Heart left ventricle (tissue), 16 donors: ENCODE results near the gene RNF32. TPM values are rescaled to one million over a fixed set of nuclear protein-coding genes. Genes with fewer than 3 reads are reported as not detected.

Experiments
- ATAC-seq, 4 donors: fragments of 200-7000 bp; cut with Tn5 transposase; one replicate each; pipeline ENCODE4 v1.9.1; 2020 to 2022; ENCODE audit warnings: moderate library complexity in 4 of 4, mild to moderate bottlenecking in 3 of 4, moderate number of reproducible peaks in 1 of 4
- DNase-seq, 5 donors: peaks; one replicate each; pipeline ENCODE4 v3.0.0-alpha.2; 2020
- H3K27ac ChIP-seq, 12 donors: fragments of 200-600 bp; sonication (generic) in 4 of 12; one replicate each; pipeline versions ENCODE4 v1.5.0 to v1.8.0; 2016 to 2022; ENCODE audit warnings: mild to moderate bottlenecking in 2 of 12
- H3K27me3 ChIP-seq, 9 donors: fragments of 200-600 bp; sonication (generic) in 2 of 9; one replicate each; pipeline versions ENCODE4 v1.5.1 to v1.8.0; 2016 to 2022; ENCODE audit warnings: mild to moderate bottlenecking in 3 of 9
- H3K36me3 ChIP-seq, 9 donors: fragments of 200-600 bp; sonication (generic) in 2 of 9; one replicate each; pipeline versions ENCODE4 v1.5.0 to v1.8.0; 2018 to 2022; ENCODE audit warnings: mild to moderate bottlenecking in 2 of 9
- H3K4me1 ChIP-seq, 12 donors: fragments of 200-600 bp; sonication (generic) in 4 of 12; one replicate each; pipeline versions ENCODE4 v1.5.0 to v1.8.0; 2016 to 2022; ENCODE audit warnings: mild to moderate bottlenecking in 3 of 12
- H3K4me3 ChIP-seq, 12 donors: fragments of 200-600 bp; sonication (generic) in 4 of 12; one replicate each; pipeline versions ENCODE4 v1.5.0 to v1.8.0; 2017 to 2022; ENCODE audit warnings: mild to moderate bottlenecking in 9 of 12, moderate library complexity in 4 of 12
- H3K9me3 ChIP-seq, 12 donors: fragments of 200-600 bp; sonication (generic) in 4 of 12; one replicate each; pipeline versions ENCODE4 v1.5.0 to v1.8.0; 2016 to 2022; ENCODE audit warnings: mild to moderate bottlenecking in 1 of 12
- POLR2A ChIP-seq, 2 donors: fragments of 450-650 bp; IDR thresholded peaks; one replicate each; pipeline ENCODE4 v1.6.1; 2017; ENCODE audit warnings: antibody characterized with exemption in 2 of 2, mild to moderate bottlenecking in 2 of 2, moderate library complexity in 2 of 2
- WGBS, 4 donors: extraction: QIAGEN DNeasy Blood & Tissue Kit in 2 of 4; methylation state at CpG; one replicate each; pipeline versions ENCODE4 v1.1.5 to v1.1.7; 2013 to 2018; 5-methylcytosine and 5-hydroxymethylcytosine counted together
- intact Hi-C, 10 donors: fragments of 100-400 bp; cut with DNase I; formaldehyde crosslinking; loops; one replicate each; pipeline versions ENCODE4 v1.11.1 to v1.14.2; 2022
- polyA plus RNA-seq, 2 donors: library from polyadenylated mRNA; stranded (reverse); fragments of 200-250 nt; gene quantifications; one replicate each; pipeline ENCODE4 v1.2.3, GENCODE V29; 2013
- total RNA-seq, 9 donors: library from RNA; depleted of rRNA in 2 of 9; stranded (reverse); fragments of >200 nt in 2 of 9; fragmentation: NEBNext Ultra II Directional in 3 of 9; extraction: Animal tissue kit (Norgen Biotek cat#: 25700) in 3 of 9; gene quantifications; one replicate each; pipeline versions ENCODE4 v1.1.0 to v1.2.4, GENCODE V29; 2016 to 2023
- TF ChIP-seq, protein P1 (sequence below), 12 donors: fragments of 200-600 bp; sonication (generic) in 4 of 12; IDR thresholded peaks; one replicate each; pipeline versions ENCODE4 v1.5.0 to v1.8.0; 2018 to 2022; ENCODE audit warnings: antibody characterized with exemption in 12 of 12, mild to moderate bottlenecking in 5 of 12
- donor health status: ischemic (EF 13 %, LVEDD 7.1; RV severe dilation, severe dysfunction).
- donor health status: healthy with polysubstance abuse.
- donor health status: DM: no; HTN: yes; CAD: no.
- donor health status: DM: no; HTN: no; CAD: no.
- donor health status: ischemic (EF 25% LVEDD 6.9; RV normal size, moderate dysfunction).
- donor health status: ischemic (EF 25% LVEDD 5.7; RV mildly dilated, moderate dysfunction).
- donor health status: healthy.
- donor health status: DM: yes; HTN: yes; CAD: no.
- donor health status: ischemic (EF 35%, LVEDD 5.7; RV mildly dilated, moderate dysfunction).
- donor health status: nonischemic (EF 11% LVEDD 7.7; RV severe dilation, severe dysfunction).
- donor health status: DM: yes; HTN: yes; CAD: no.
- donor health status: PGD.
- donor health status: ischemic (EF 29% LVEDD 5.4; RV normal size, mild dysfunction).
- donor health status: nonischemic (EF 23%, LVEDD 6.1; RV moderate dilation, normal function).

The RNF32 gene
- total and polyA plus RNA-seq, 11 donors, result 0.19 to 0.75 (median 0.33) TPM; not detected in 4

DNA sequence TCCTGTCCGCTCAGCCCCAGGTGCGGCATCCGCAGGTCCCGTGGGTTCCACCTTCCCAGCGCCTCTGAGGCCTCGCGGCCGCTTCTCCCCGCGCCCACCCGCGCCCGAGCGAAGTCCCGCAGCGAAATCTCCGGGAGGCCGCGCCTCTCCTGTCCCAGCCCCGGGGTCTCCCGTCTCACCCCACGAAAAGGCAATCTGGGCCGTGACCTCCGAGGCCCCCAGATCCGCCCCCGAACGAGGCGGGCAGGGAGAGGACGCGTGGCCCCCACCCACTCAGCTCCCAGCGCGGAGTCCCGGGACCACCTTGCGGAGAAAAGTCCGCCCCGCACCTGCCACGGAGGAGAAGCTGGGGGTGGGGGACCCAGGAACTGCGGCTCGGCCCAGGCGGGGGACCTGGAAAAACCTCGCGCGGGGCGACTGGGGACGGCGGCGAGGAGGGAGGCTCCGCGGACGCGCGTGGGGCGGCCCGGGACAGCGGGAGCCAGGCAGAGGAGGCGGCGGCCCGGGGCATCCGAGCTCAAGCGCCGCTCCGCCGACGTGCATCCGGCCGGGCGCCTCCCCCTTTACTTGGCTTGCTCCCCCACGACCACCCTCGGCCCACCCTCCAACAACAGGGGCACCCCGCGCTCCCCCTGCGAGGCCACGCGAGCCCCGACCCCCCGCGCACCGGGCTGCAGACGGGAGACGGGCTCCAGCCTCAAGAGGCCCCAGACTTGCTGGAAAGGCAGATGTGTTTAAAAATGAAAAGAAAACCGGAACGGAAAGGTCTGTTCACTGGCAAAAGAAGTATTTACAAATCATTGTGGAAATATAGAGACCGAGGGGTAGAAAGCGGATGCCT lies 33.0 kb upstream of the RNF32 start:
- DNase-seq (peak in 1 of 5 donors; percentile 58), ATAC-seq (peak in 1 of 4 donors; percentile 33)
- Histone ChIP-seq H3K4me3 (peak overlapping the region; percentile 13 to 56 (median 44)), H3K27ac (no peak overlapping the region), H3K4me1 (peaks cover 0 to 11% (median 4%) of the 10 kb centered on the region in 12 donors), H3K27me3 (peaks cover 0 to 38% (median 15%) of the 10 kb centered on the region in 9 donors), H3K9me3 (no peaks in the 10 kb centered on the region), H3K36me3 (no peaks in the 10 kb centered on the region)
- 32 to 43% (median 39%) methylated on average over 64 to 84 of the region's 84 CpGs for WGBS, 4 donors
- intact Hi-C loops, result no loop called here
- TF ChIP-seq, protein P1, sequence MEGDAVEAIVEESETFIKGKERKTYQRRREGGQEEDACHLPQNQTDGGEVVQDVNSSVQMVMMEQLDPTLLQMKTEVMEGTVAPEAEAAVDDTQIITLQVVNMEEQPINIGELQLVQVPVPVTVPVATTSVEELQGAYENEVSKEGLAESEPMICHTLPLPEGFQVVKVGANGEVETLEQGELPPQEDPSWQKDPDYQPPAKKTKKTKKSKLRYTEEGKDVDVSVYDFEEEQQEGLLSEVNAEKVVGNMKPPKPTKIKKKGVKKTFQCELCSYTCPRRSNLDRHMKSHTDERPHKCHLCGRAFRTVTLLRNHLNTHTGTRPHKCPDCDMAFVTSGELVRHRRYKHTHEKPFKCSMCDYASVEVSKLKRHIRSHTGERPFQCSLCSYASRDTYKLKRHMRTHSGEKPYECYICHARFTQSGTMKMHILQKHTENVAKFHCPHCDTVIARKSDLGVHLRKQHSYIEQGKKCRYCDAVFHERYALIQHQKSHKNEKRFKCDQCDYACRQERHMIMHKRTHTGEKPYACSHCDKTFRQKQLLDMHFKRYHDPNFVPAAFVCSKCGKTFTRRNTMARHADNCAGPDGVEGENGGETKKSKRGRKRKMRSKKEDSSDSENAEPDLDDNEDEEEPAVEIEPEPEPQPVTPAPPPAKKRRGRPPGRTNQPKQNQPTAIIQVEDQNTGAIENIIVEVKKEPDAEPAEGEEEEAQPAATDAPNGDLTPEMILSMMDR (IDR thresholded peaks at IDR 0.05), result no peak
- no peak for TF ChIP-seq POLR2A (IDR thresholded peaks at IDR 0.05)

DNA sequence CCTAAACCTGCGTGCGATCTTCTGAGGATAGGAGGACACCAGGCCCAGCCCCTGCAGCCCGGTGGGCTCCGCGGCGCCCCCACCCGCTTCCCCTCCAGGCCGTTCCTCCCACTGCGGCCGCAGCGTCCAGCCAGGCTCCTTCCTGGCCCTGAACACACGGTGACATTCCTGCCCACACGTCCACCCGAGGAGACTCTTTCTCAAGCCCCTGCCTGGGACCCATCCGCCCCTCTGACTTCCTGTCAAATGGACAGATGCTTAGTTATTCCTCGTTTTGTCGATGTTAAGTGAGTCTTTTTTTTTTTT lies 32.4 kb upstream of the RNF32 start:
- Histone ChIP-seq H3K27me3 (peaks cover 0 to 44% (median 15%) of the 10 kb centered on the region in 9 donors), H3K4me3 (peak overlapping the region; percentile 13 to 56 (median 44)), H3K9me3 (no peaks in the 10 kb centered on the region), H3K4me1 (peaks cover 0 to 11% (median 4%) of the 10 kb centered on the region in 12 donors), H3K36me3 (no peaks in the 10 kb centered on the region), H3K27ac (no peak overlapping the region)
- TF ChIP-seq, protein P1 (IDR thresholded peaks at IDR 0.05), result no peak
- no peak for TF ChIP-seq POLR2A (IDR thresholded peaks at IDR 0.05)
- intact Hi-C loops, result no loop called here
- ATAC-seq (peak in 3 of 4 donors; percentile 33 to 57 (median 37)), DNase-seq (no peak)
- WGBS, 4 donors, result 15 to 47% (median 33%) methylated on average over 17 of the region's 17 CpGs

DNA sequence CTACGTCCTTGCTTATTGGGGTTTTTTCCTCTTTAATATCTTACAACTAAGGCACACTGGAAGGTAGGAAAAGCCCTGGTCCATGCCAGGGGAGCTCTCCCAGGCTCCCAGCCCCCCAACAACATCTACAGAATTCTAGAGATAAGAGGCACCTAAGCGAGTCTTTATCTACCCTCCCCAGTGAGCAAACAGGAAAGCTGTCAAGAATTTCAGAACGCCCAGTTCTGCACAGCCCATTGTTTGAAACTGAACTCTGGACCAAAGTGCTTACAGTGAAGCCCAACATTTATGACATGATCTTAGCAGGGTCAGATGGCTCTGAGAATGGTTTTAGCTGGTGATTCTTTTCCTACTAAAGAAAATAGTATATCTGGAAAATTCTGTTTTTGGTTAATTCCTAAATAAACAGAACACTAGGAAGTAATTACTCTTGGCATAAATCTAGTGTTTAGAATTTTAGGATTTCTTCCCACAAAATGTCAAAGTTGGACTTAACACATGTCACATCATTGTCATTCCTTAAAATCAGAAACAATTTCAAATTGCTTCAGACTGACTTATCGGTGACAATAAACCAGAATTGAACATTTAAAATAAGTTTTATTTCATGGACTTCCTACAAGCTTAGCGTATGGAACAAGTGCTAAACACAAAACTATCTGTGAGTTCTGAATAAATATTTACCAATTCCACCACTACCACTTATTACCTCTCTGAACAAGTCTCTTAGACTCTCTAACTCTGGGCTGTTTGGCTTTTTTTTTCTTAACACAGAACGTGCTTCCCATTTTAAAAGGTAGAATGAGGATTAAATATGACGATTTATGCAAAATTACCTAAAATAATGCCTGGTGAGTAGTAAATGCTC lies 31.3 kb upstream of the RNF32 start:
- peaks cover 0 to 11% (median 4%) of the 10 kb centered on the region in 12 donors for H3K4me1 ChIP-seq
- no peak for DNase-seq
- H3K9me3 ChIP-seq, result no peaks in the 10 kb centered on the region
- TF ChIP-seq, protein P1 (IDR thresholded peaks at IDR 0.05), result no peak
- no peak for TF ChIP-seq POLR2A (IDR thresholded peaks at IDR 0.05)
- peak overlapping the region in 3 of 12 donors; percentile 12 to 63 (median 24) for H3K27ac ChIP-seq
- intact Hi-C loops, result no loop called here
- no peak overlapping the region for H3K4me3 ChIP-seq
- peaks cover 0 to 55% (median 18%) of the 10 kb centered on the region in 9 donors for H3K27me3 ChIP-seq
- WGBS, 4 donors, result 57 to 60% (median 59%) methylated on average over 7 of the region's 7 CpGs
- no peaks in the 10 kb centered on the region for H3K36me3 ChIP-seq
- ATAC-seq, result peak; percentile 64 to 76 (median 74)

DNA sequence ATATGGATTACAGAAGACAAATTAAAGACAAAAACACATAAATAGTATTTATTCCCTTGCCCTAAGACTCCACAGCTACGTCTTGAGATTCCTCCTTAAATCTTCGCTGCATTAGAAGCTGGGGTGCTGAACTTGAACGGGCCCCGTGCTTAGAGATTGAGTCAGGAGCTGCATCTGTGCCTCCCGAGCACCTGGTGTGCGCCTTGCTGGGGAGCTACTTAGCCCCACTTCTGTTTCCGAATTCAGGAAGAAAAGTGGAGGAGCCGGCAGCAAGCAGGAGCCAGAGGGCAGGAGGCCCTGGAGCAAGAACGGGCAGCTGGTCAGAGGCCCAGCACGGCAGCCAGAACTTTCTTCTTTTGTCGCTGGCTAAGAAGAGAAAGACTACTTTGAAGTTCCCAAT lies 30.4 kb upstream of the RNF32 start:
- TF ChIP-seq, protein P1 (IDR thresholded peaks at IDR 0.05), result no peak
- no peak for TF ChIP-seq POLR2A (IDR thresholded peaks at IDR 0.05)
- intact Hi-C loops, result no loop called here
- H3K27ac ChIP-seq, result no peak overlapping the region
- DNase-seq, result no peak
- no peak for ATAC-seq
- WGBS, 4 donors, result 83 to 88% (median 87%) methylated on average over 11 of the region's 11 CpGs
- peaks cover 0 to 11% (median 4%) of the 10 kb centered on the region in 12 donors for H3K4me1 ChIP-seq
- no peaks in the 10 kb centered on the region for H3K36me3 ChIP-seq
- no peaks in the 10 kb centered on the region for H3K9me3 ChIP-seq
- no peak overlapping the region for H3K4me3 ChIP-seq
- peaks cover 0 to 51% (median 18%) of the 10 kb centered on the region in 9 donors for H3K27me3 ChIP-seq
